Tibial nerve (tissue), 3 donors: ENCODE results near the gene CHMP4B.

Experiments
- CTCF ChIP-seq, 5 experiments: fragments of 200-600 bp in 3 of 5; fragments of 450-650 bp in 2 of 5; sonication (generic) in 3 of 5; IDR thresholded peaks; one replicate each; pipeline ENCODE4 v1.5.1; 2016 to 2019; ENCODE audit warnings: antibody characterized with exemption in 5 of 5, mild to moderate bottlenecking in 3 of 5, moderate library complexity in 2 of 5
- POLR2A ChIP-seq, 2 donors: fragments of 450-650 bp; IDR thresholded peaks; one replicate each; pipeline ENCODE4 v1.6.1; 2017; ENCODE audit warnings: antibody characterized with exemption in 2 of 2, mild to moderate bottlenecking in 2 of 2, moderate library complexity in 2 of 2

GRCh38 chr20:33832103-33832804, 21.1 kb downstream of the CHMP4B start:
- TF ChIP-seq CTCF (IDR thresholded peaks at IDR 0.05), result no peak
- TF ChIP-seq POLR2A (IDR thresholded peaks at IDR 0.05), result no peak
